ENCODE measurements around the gene PRTFDC1. TPM values are rescaled to one million over a fixed set of nuclear protein-coding genes. Genes with fewer than 3 reads are reported as not detected.
"Not testable (repeated sequence)": the region's sequence is repeated elsewhere in the genome, so short reads cannot be mapped to it uniquely, and the experiment has no call there.

Gene PRTFDC1
- total RNA-seq, 1 donor from 2014 or later: 11.7 TPM

GRCh38 chr10:24965051-24965450 is 12.6 kb upstream of the PRTFDC1 start:
- no peak for DNase-seq

GRCh38 chr10:24963521-24964041 is 11.2 kb upstream of the PRTFDC1 start:
- no peak for DNase-seq

DNA sequence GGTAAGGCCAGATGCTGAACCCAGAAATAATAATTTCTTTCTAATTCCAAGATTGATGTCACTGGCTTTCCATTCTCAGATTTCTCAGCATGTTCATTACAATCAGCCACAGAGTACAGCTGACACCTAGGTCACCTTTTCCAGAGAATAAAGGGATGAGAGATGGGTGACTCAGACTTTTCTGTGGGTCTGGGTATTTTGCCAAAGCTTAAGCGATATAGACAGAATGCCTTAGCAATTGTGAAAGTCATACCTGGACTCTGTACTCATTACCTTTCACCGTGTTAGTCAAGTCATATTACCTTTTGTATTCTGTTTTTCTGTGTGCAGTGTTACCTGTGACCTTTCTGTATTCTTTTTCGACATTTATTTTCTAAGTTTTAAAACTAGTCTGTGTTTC is 10.6 kb upstream of the PRTFDC1 start:
- DNase-seq: no peak

GRCh38 chr10:24961582-24961981 is 9.2 kb upstream of the PRTFDC1 start:
- no peak for DNase-seq

DNA sequence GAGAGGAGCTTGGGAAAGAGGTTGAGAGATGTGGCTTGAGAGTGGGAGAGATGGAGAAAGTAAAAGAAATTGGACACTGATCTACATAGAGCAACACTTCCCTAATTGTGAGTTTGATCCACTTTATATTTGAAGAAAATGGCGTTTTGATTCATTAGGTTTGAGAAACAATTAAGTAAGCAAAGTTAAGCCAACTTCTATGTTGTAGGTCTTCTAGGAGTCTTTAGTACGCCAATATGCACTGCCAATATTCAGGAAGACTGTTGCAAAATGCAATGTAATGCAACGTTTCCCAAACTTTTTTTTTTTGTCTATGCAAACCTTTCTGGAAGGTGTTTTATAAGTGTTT is 7.0 kb upstream of the PRTFDC1 start:
- no peak for DNase-seq

- peak; percentile 81 for DNase-seq
Measured at GRCh38 chr10:24958721-24959381, 6.4 kb upstream of the PRTFDC1 start.

DNA sequence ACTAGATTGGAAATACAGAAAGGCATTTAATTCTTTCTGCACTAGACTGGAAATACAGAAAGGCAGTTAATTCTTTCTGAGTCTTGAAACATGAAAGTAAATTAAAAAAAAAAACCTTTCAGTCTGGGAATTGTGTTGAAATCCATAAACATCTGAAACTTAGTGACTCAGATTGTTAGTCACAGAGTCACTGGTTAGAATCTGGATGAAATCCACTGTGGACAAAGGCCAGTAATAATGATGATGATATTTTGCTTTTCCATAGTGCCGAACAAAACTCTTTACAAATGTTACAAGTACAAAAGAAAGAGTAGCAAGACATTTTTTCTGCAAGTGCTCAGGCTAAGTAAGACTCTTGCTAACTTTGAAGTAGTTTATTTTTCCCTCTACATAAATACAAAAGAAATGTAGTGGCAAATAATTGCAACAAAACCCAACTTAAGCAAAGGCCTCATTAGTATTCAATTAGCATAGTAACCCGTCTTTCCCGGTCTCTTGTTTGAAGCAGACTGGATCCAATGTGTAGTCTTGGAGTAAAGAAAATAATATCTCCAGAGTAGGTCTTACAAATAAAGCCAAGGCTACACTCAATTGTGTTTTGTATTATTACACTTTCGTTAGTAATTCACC is 5.8 kb upstream of the PRTFDC1 start:
- DNase-seq: peak; percentile 82

DNA sequence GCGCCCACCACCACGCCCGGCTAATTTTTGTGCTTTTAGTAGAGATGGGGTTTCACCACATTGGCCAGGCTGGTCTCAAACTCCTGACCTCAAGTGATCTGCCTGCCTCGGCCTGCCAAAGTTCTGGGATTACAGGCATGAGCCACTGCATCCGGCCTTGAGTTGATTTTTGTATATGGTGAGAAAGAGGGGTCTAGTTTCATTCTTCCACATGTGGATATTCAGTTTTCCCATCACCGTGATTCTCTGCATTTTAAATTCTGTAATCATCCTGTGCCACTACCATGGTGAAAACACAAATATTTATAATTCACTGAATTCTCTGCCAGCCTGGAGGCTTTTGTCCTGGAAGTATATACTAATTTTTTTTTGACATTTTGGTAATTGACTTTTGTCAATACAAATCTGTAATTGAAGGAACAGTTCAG is 5.2 kb upstream of the PRTFDC1 start:
- DNase-seq: not testable (repeated sequence)

- DNase-seq: peak; percentile 61
Measured at GRCh38 chr10:24953675-24954074, 1.3 kb upstream of the PRTFDC1 start.

GRCh38 chr10:24952707-24953645 is 570 bp upstream of the PRTFDC1 start:
- peak; percentile 71 for DNase-seq

- DNase-seq: peak; percentile 45
Measured at GRCh38 chr10:24951201-24952142, 934 bp downstream of the PRTFDC1 start.

DNA sequence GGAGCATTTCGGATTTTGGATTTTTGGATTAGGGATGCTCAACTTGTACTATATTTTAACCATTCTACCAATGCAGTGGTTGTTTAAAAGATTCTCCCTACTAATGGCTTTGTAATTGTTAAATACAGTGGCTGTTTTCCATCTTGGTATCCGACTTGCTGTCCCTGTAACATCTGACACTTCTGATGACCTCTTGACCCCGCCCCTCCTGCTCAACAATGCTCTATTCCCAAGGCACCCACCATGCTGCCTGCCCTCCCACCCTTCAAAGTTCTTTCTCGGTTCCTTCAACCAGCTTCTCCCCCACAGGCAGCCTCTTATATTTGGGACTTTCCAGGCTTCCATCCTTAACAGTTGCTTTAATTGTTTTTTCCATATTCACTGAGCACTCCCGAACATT is 2.0 kb downstream of the PRTFDC1 start:
- no peak for DNase-seq

DNA sequence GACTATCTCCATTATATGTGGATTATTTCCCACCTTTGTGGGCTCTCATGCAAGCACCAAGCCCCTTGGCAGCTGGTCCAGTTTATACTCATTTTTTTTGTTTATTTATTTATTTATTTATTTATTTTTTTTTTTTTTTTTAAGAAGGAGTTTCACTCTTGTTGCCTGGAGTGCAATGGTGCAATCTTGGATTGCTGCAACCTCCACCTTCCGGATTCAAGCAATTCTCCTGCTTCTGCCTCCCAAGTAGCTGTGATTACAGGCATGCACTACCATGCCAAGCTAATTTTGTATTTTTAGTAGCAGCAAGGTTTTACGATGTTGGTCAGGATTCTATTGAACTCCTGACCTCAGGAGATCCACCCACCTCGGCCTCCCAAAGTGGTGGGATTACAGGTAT is 2.8 kb downstream of the PRTFDC1 start:
- DNase-seq: no peak

- peak; percentile 41 for DNase-seq
Measured at GRCh38 chr10:24947304-24948097, 4.9 kb downstream of the PRTFDC1 start.

DNA sequence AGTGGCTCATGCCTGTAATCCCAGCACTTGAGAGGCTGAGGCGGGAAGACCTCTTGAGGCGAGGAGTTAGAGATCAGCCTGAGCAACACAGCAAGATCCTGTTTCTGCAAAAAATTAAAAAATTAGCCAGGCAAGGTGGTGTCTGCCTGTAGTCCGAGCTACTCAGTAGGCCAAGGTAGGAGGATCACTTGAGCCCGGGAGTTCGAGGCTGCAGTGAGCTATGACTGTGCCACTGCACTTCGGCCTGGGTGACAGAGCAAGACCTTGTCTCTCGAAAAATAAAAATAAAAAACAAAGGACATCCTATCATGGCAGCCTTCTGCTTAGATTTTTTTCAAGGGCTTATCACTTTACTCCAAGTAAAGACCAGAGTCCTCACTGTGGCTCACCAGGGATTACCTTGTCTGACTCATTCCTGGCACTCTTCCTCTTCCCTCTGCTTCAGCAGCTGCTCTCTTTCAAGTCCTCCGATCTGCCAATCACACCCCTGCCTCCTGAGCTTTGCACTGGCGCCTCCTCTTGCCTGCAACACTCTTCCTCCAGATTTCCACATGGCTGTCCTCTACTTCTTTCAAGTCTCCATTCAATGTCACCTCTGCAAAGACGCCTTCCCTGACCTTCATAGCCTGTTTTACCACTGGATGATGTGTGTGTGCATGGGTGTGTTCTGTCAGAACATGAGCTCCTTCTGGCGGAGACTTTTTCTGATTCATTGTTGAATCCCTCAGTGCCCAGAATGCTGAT is 7.7 kb downstream of the PRTFDC1 start:
- DNase-seq: no peak

GRCh38 chr10:24938525-24938924 is 13.9 kb downstream of the PRTFDC1 start:
- DNase-seq: no peak

DNA sequence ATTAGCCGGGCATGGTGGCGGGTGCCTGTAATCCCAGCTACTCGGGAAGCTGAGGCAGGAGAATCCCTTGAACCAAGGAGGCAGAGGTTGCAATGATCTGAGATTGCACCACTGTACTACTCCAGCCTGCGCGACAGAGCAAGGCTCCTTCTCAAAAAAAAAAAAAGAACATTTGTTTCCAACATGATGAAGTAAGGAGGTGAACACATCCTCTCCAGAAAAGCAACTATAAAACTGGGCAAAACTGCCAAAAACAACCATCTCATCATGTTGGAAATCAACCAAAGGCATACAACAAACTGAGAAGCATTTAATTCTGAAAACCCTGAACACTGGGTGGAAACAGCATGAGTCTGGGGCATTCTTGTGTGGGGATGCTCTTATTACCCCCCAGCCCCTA is 14.3 kb downstream of the PRTFDC1 start:
- DNase-seq: no peak

DNA sequence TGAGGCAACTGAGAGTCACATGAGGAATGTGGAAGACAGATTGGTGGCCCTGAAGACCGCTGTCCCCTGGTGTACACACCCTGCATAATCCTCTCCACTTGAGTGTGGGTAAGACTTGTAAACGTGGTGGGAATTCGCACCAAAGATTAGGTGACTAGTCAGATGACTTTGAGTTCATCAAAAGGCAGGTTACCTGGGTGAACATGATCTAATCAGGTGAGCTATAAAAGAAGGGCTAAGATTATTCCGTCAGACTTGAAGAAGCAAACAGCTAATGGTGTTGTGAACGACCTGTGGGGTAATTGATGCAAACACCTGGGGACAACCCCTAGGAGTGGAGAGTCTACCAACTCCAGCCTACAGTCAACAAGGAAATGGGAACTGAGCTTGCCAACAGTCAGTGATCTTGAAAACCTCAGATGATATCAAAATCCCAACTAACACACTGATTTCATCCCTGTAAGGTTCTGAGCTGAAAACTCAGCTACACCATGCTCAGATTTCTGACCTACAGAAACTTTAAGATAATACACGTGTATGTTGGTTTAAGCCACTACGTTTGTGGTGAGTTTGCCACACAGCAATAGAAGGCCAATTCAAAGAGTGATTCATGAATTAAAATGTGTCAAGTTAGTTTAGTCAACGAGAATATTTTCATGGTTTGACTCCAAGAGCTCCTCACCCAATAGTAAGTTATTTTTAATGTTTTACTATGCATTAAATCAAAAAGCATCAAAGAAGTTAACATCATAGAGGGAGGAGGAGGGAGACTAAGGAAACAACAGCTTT is 16.7 kb downstream of the PRTFDC1 start:
- DNase-seq: no peak

DNA sequence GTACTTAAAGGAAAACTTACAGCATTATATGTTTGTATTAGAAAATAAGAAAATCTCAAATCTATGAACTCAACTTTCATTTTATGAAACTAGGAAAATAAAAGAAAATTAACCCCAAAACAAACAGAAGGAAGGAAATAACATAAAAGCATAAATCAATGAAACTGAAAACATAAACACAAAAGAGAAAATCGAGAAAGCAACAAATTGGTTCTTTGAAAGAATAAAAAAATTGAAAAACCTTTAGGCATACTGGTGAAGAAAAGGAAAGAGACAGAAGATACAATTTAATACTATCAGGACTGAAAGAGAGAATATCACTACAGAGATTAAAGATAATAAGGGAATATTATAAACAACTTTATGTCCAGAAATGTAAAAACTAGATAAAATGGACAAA is 21.2 kb downstream of the PRTFDC1 start:
- no peak for DNase-seq
